HL-60 (cell line): ENCODE results near the gene KCNQ5.

Source experiments
- DNase-seq, 2 experiments: peaks; one replicate each; pipeline ENCODE4 v3.0.0-alpha.2; 2010 to 2020; ENCODE audit warnings: low read depth in 1 of 2, low spot score in 1 of 2
- H3K27ac ChIP-seq: fragments of 250-450 bp; sonication (Bioruptor Pico); replicated peaks from 2 replicates; pipeline ENCODE4 v1.5.1; 2020; ENCODE audit warnings: mild to moderate bottlenecking, moderate library complexity
- H3K27me3 ChIP-seq: fragments of 250-450 bp; sonication (Bioruptor Pico); 2 replicates; pipeline ENCODE4 v1.5.1; 2021; ENCODE audit warnings: mild to moderate bottlenecking, moderate library complexity; ENCODE audit not compliant: insufficient read depth, poor library complexity, severe bottlenecking
- H3K4me3 ChIP-seq: replicated peaks from 2 replicates; pipeline ENCODE4 v1.5.1; 2011; ENCODE audit warnings: mild to moderate bottlenecking, control low read depth, low read length; ENCODE audit not compliant: insufficient read depth
- GABPA ChIP-seq: IDR thresholded peaks from 2 replicates; pipeline ENCODE4 v1.6.1; 2012; ENCODE audit warnings: low read depth
- POLR2AphosphoS5 ChIP-seq: IDR thresholded peaks from 2 replicates; pipeline ENCODE4 v1.6.1; 2012; ENCODE audit warnings: low read depth
- SPI1 ChIP-seq: IDR thresholded peaks from 2 replicates; pipeline ENCODE4 v1.6.1; 2012; ENCODE audit warnings: low read depth, mild to moderate bottlenecking, borderline replicate concordance
- TF ChIP-seq, protein P1 (sequence below): IDR thresholded peaks from one replicate; pipeline ENCODE4 v1.5.1; 2011; ENCODE audit warnings: low read length, control low read depth, inconsistent platforms; ENCODE audit not compliant: insufficient read depth
- TF ChIP-seq, protein P2 (sequence below): IDR thresholded peaks from 2 replicates; pipeline ENCODE4 v1.6.1; 2012; ENCODE audit warnings: low read depth; ENCODE audit not compliant: insufficient replicate concordance

KCNQ5 gene

DNA sequence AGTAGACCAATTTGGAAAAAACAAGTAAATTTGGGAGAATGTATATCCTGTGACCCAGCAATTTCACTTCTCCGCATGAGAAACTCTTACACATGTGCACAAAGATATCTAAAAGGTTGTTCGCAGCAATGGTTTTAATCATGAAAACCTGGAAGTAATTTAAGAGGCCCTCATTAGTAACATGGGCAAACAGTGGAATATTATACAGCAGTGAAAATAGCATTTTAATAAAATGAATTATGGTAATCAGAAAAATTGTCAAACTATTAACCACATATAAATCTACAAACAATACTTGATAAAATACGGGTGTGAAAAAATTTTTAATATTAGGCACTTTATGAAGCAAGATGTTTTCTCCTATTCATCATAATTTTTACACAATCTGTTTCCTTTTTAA, 74.2 kb downstream of the KCNQ5 start:
- no peak overlapping the region for H3K27ac ChIP-seq
- no peak for TF ChIP-seq SPI1
- TF ChIP-seq, protein P1, sequence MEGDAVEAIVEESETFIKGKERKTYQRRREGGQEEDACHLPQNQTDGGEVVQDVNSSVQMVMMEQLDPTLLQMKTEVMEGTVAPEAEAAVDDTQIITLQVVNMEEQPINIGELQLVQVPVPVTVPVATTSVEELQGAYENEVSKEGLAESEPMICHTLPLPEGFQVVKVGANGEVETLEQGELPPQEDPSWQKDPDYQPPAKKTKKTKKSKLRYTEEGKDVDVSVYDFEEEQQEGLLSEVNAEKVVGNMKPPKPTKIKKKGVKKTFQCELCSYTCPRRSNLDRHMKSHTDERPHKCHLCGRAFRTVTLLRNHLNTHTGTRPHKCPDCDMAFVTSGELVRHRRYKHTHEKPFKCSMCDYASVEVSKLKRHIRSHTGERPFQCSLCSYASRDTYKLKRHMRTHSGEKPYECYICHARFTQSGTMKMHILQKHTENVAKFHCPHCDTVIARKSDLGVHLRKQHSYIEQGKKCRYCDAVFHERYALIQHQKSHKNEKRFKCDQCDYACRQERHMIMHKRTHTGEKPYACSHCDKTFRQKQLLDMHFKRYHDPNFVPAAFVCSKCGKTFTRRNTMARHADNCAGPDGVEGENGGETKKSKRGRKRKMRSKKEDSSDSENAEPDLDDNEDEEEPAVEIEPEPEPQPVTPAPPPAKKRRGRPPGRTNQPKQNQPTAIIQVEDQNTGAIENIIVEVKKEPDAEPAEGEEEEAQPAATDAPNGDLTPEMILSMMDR, result no peak
- TF ChIP-seq, protein P2, sequence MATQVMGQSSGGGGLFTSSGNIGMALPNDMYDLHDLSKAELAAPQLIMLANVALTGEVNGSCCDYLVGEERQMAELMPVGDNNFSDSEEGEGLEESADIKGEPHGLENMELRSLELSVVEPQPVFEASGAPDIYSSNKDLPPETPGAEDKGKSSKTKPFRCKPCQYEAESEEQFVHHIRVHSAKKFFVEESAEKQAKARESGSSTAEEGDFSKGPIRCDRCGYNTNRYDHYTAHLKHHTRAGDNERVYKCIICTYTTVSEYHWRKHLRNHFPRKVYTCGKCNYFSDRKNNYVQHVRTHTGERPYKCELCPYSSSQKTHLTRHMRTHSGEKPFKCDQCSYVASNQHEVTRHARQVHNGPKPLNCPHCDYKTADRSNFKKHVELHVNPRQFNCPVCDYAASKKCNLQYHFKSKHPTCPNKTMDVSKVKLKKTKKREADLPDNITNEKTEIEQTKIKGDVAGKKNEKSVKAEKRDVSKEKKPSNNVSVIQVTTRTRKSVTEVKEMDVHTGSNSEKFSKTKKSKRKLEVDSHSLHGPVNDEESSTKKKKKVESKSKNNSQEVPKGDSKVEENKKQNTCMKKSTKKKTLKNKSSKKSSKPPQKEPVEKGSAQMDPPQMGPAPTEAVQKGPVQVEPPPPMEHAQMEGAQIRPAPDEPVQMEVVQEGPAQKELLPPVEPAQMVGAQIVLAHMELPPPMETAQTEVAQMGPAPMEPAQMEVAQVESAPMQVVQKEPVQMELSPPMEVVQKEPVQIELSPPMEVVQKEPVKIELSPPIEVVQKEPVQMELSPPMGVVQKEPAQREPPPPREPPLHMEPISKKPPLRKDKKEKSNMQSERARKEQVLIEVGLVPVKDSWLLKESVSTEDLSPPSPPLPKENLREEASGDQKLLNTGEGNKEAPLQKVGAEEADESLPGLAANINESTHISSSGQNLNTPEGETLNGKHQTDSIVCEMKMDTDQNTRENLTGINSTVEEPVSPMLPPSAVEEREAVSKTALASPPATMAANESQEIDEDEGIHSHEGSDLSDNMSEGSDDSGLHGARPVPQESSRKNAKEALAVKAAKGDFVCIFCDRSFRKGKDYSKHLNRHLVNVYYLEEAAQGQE, result no peak
- TF ChIP-seq GABPA, result no peak
- TF ChIP-seq POLR2AphosphoS5, result no peak
- no peaks in the 10 kb centered on the region for H3K27me3 ChIP-seq
- DNase-seq, result no peak
- no peak overlapping the region for H3K4me3 ChIP-seq

DNA sequence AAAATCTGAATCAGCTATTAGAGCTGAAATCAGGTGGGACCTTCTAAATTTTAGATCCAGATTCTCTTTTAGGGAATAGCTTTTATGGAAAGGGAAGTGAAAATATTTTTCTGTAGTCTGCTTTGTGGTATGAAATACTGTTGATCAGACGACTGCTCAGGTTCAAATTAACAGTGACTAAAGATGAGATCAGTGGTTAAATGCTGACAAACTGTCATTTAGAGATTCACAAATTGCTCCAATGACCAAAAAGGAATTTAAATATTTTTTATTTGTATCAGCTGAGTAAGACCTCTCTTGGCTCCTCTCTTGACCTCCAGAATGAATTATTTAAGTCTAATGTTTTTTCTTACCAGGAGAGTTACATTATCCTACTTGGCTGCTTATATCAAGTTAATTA, 77.3 kb downstream of the KCNQ5 start:
- Histone ChIP-seq H3K27me3 (no peaks in the 10 kb centered on the region), H3K27ac (no peak overlapping the region), H3K4me3 (no peak overlapping the region)
- TF ChIP-seq POLR2AphosphoS5 (no peak), SPI1 (no peak), GABPA (no peak)
- TF ChIP-seq, protein P1, result no peak
- TF ChIP-seq, protein P2, result no peak
- no peak for DNase-seq

DNA sequence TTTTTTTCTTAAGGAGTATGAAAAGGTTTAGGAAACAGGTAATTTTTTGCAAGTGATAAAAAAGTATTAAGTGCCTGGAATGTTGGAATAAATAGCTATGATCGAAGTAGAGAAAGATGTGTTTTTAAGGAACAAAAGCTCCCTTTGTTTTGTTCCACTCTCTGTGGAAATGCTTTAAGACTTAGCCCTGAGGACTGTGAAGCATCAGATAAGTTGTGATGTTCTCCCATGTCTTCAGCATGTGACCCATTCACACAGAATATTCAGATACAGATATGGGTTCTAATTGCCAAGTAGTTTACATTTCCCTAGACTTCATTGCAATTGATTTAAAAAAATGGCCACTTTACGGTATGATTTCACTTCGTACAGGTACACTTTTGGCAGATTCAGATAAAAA, 80.6 kb downstream of the KCNQ5 start:
- Histone ChIP-seq H3K4me3 (no peak overlapping the region), H3K27me3 (no peaks in the 10 kb centered on the region), H3K27ac (no peak overlapping the region)
- TF ChIP-seq, protein P1, result no peak
- TF ChIP-seq GABPA (no peak), SPI1 (no peak), POLR2AphosphoS5 (no peak)
- TF ChIP-seq, protein P2, result no peak
- DNase-seq, result no peak
